GM12878 (cell line): ENCODE results near the gene KLF17. TPM values are rescaled to one million over a fixed set of nuclear protein-coding genes. Genes with fewer than 3 reads are reported as not detected.

ENCODE experiments used
- ATAC-seq: fragments of 200-7000 bp; cut with Tn5 transposase; 3 replicates; pipeline ENCODE4 v1.9.1; 2020; ENCODE audit warnings: mild to moderate bottlenecking, moderate library complexity
- BruUV-seq: library from RNA; stranded (reverse); fragments of 400-500 nt; replicated peaks from 2 replicates; lab custom pipeline; 2021; lab: Mats Ljungman, UMichigan
- CTCF ChIA-PET: fragments of 300-600 bp; sonication (Branson Sonifier 250); formaldehyde crosslinking; extraction: SDS; loops from one replicate; lab custom pipeline; 2021; ENCODE audit warnings: inconsistent platforms; lab: Yijun Ruan, JAX
- POLR2A ChIA-PET: fragments of 350-600 bp; formaldehyde crosslinking; extraction: SDS; loops from one replicate; lab custom pipeline; 2021; ENCODE audit warnings: inconsistent platforms; lab: Charles Lee
- RAD21 ChIA-PET: fragments of 300-600 bp; sonication (Branson Sonifier 250); formaldehyde crosslinking; loops from one replicate; lab custom pipeline; 2023; ENCODE audit warnings: antibody characterized with exemption; ENCODE audit not compliant: unreplicated experiment; lab: Charles Lee
- SMC1A ChIA-PET: fragments of 300-600 bp; sonication (Branson Sonifier 250); formaldehyde crosslinking; loops from one replicate; lab custom pipeline; 2023; ENCODE audit not compliant: unreplicated experiment, uncharacterized antibody; lab: Charles Lee
- DNase-seq: peaks from one replicate; pipeline ENCODE4 v3.0.0-alpha.2; 2011; ENCODE audit warnings: low read depth, low spot score
- FAIRE-seq: peaks from 3 replicates; lab custom pipeline; 2011; peaks lifted over from hg19 to GRCh38; lab: Jason Lieb, UNC
- H2AFZ ChIP-seq: 2 replicates; pipeline ENCODE4 v1.6.0; 2011; ENCODE audit warnings: low read depth, low read length, control low read depth; ENCODE audit not compliant: control insufficient read depth
- H3K27ac ChIP-seq: 2 replicates; pipeline ENCODE4 v1.5.1; 2011; ENCODE audit warnings: control low read depth; ENCODE audit not compliant: control insufficient read depth, insufficient read depth
- H3K27me3 ChIP-seq, 2 experiments: replicated peaks in 1 of 2; 2 replicates each; pipeline versions ENCODE4 v1.6.0 to v1.6.1; 2011; ENCODE audit warnings: low read length in 1 of 2; ENCODE audit not compliant: control insufficient read depth in 2 of 2, insufficient read depth in 2 of 2
- H3K36me3 ChIP-seq, 2 experiments: 2 replicates each; pipeline ENCODE4 v1.5.1; 2011; ENCODE audit warnings: low read length in 1 of 2; ENCODE audit not compliant: control insufficient read depth in 2 of 2, insufficient read depth in 2 of 2
- H3K4me1 ChIP-seq: 2 replicates; pipeline ENCODE4 v1.6.1; 2011; ENCODE audit warnings: mild to moderate bottlenecking, low read length, moderate library complexity, mixed read lengths; ENCODE audit not compliant: control insufficient read depth, insufficient read depth
- H3K4me2 ChIP-seq: 2 replicates; pipeline ENCODE4 v1.6.0; 2011; ENCODE audit warnings: control low read depth; ENCODE audit not compliant: control insufficient read depth, insufficient read depth
- H3K4me3 ChIP-seq: fragments of 200-600 bp; sonication (generic); 2 replicates; pipeline ENCODE4 v1.5.1; 2016
- H3K79me2 ChIP-seq: 2 replicates; pipeline ENCODE4 v1.6.0; 2011; ENCODE audit warnings: low read length; ENCODE audit not compliant: control insufficient read depth, insufficient read depth
- H3K9ac ChIP-seq: 2 replicates; pipeline ENCODE4 v1.8.0; 2011; ENCODE audit warnings: low read length, control low read depth, mixed read lengths; ENCODE audit not compliant: control insufficient read depth, insufficient read depth
- H3K9me3 ChIP-seq: replicated peaks from 3 replicates; pipeline ENCODE4 v1.5.1; 2011; ENCODE audit warnings: mild to moderate bottlenecking, low read length; ENCODE audit not compliant: control insufficient read depth, insufficient read depth
- H4K20me1 ChIP-seq: 2 replicates; pipeline ENCODE4 v1.6.0; 2011; ENCODE audit not compliant: control insufficient read depth, insufficient read depth
- BCL11A ChIP-seq: IDR thresholded peaks from 2 replicates; pipeline ENCODE4 v1.6.1; 2011; ENCODE audit warnings: low read depth, low read length
- BRCA1 ChIP-seq: IDR thresholded peaks from 2 replicates; pipeline ENCODE4 v1.6.1; 2011; ENCODE audit warnings: low read depth, low read length, improper control_type of control experiment
- EED ChIP-seq: sonication (generic); IDR thresholded peaks from 2 replicates; pipeline ENCODE4 v1.6.1; 2016; ENCODE audit warnings: antibody characterized with exemption, low read depth
- EP300 ChIP-seq, 2 experiments: fragments of 150-350 bp in 1 of 2; IDR thresholded peaks; 2 replicates each; pipeline ENCODE4 v1.6.1; 2011 to 2012; ENCODE audit warnings: low read depth in 2 of 2, low read length in 2 of 2, borderline replicate concordance in 1 of 2, improper control_type of control experiment in 1 of 2, inconsistent platforms in 1 of 2; ENCODE audit not compliant: control insufficient read depth in 1 of 2
- HCFC1 ChIP-seq: fragments of 150-350 bp; IDR thresholded peaks from 2 replicates; pipeline ENCODE4 v1.6.1; 2014; ENCODE audit warnings: low read length
- IRF4 ChIP-seq: IDR thresholded peaks from 2 replicates; pipeline ENCODE4 v1.6.1; 2011; ENCODE audit warnings: low read depth, low read length
- KDM1A ChIP-seq: fragments of 200-600 bp; sonication (generic); IDR thresholded peaks from 2 replicates; pipeline ENCODE4 v1.6.1; 2016; ENCODE audit warnings: borderline replicate concordance
- MTA3 ChIP-seq: IDR thresholded peaks from 2 replicates; pipeline ENCODE4 v1.6.1; 2012; ENCODE audit warnings: low read length, inconsistent platforms, borderline replicate concordance
- PKNOX1 ChIP-seq: fragments of 450-650 bp; IDR thresholded peaks from 2 replicates; pipeline ENCODE4 v1.6.1; 2016; ENCODE audit warnings: mild to moderate bottlenecking
- RCOR1 ChIP-seq: conservative IDR thresholded peaks from 2 replicates; pipeline ENCODE4 v1.6.1; 2012; ENCODE audit warnings: low read depth, low read length, improper control_type of control experiment
- TCF7 ChIP-seq: IDR thresholded peaks from 2 replicates; pipeline ENCODE4 v1.6.1; 2014; ENCODE audit warnings: antibody characterized with exemption, borderline replicate concordance
- ZBTB33 ChIP-seq: fragments of 450-650 bp; IDR thresholded peaks from 2 replicates; pipeline ENCODE4 v1.6.1; 2017; ENCODE audit warnings: mild to moderate bottlenecking
- ZSCAN29 ChIP-seq: fragments of 450-650 bp; IDR thresholded peaks from 2 replicates; pipeline ENCODE4 v1.6.1; 2017; ENCODE audit warnings: mild to moderate bottlenecking, moderate library complexity
- ZZZ3 ChIP-seq: IDR thresholded peaks from 2 replicates; pipeline ENCODE4 v1.6.1; 2011; ENCODE audit warnings: low read depth; ENCODE audit not compliant: control insufficient read depth, insufficient read length
- WGBS: methylation state at CpG from one replicate; pipeline ENCODE4 v1.1.6; 2016; ENCODE audit warnings: low lambda C conversion rate; ENCODE audit not compliant: insufficient replicate concordance, insufficient coverage; ENCODE audit errors: missing lambda C conversion rate; 5-methylcytosine and 5-hydroxymethylcytosine counted together
- in situ Hi-C: fragments of 300-500 bp; cut with MboI; formaldehyde crosslinking; loops from 9 replicates; pipeline ENCODE4 v1.14.3; 2018; ENCODE audit warnings: mixed read lengths
- intact Hi-C: fragments of 100-400 bp; cut with micrococcal nuclease; formaldehyde crosslinking; loops from one replicate; pipeline ENCODE4 v1.14.2; 2022; ENCODE audit not compliant: unreplicated experiment
- polyA plus RNA-seq, 11 experiments: library from polyadenylated mRNA; depleted of rRNA in 4 of 11; unstranded in 6 of 11; stranded (reverse) in 5 of 11; fragments of >200 nt; fragmentation: Nextera tagmentation in 4 of 11; fragmentation: Illumina TruSeq in 1 of 11; extraction: Ambion mirVana in 4 of 11; extraction: Trizol in 1 of 11; gene quantifications; 1 replicate in 1 of 11; 2 replicates in 10 of 11; pipeline versions ENCODE4 v1.2.1 to v1.2.3, GENCODE V29; 2011 to 2016; ENCODE audit warnings: inconsistent platforms in 2 of 11, missing spikeins in 2 of 11, low read depth in 1 of 11
- total RNA-seq, 4 experiments: library from RNA; depleted of rRNA in 3 of 4; stranded (reverse); fragments of >200 nt in 3 of 4; fragmentation: Illumina TruSeq in 1 of 4; extraction: Trizol in 1 of 4; gene quantifications; 2 replicates each; pipeline versions ENCODE4 v1.2.1 to v1.2.3, GENCODE V29; 2013 to 2021

KLF17 gene
- total and polyA plus RNA-seq, 10 of the 15 experiments (the other 5 are each of a cell fraction or from before 2014, with no cell fraction given), result not detected

- no peak for FAIRE-seq
- 13% methylated on average over 3 of the region's 3 CpGs for WGBS
- no TSS peak for BruUV-seq
Observed at GRCh38 chr1:44131411-44131810, 12.8 kb downstream of the KLF17 start.

DNA sequence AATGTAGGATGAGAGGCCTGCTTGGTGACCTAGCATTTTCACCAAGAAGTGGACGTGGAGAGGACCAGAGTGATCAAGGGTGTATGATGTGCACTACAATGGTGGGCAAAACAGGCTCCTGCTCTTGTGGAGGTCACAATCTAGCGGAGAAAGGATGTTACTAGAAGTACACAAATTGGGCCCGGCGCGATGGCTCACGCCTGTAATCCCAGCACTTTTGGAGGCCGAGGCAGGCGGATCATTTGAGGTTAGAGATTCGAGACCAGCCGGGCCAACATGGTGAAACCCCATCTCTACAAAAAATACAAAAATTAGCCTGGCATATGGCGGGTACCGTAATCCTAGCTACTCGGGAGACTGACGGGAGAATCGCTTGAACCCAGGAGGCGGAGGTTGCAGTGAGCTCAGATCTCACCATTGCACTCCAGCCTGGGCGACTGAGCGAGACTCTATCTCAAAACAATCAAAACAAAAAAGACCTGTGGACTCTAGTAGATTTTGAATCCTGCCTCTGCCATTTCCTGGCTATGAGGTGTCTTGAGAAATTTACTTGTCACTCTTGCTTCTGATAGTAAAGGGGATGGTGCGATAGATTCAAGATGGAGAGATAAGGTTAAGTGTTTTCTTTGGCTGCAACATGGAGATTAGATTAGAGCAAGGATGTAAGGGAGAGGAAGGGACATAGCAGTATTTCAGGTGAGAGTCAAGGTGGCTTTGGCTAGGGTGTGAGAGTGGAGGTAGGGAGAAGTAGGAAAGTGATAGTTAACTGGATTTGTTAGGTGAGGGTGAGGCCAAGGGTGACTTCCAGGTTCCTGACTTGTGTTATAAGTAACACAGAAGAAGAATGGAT, 15.7 kb downstream of the KLF17 start:
- no peak for FAIRE-seq
- H2AFZ ChIP-seq, result no peak overlapping the region
- H3K4me1 ChIP-seq, result no peaks in the 10 kb centered on the region
- RAD21 ChIA-PET, result no interaction called here
- WGBS, result 50% methylated on average over 19 of the region's 19 CpGs
- POLR2A ChIA-PET, result no interaction called here
- H3K79me2 ChIP-seq, result no peaks in the 10 kb centered on the region
- no peak for DNase-seq
- BruUV-seq, result no TSS peak
- intact Hi-C loops (no loop called here), in situ Hi-C loops (no loop called here)
- CTCF ChIA-PET, result no interaction called here
- no peak overlapping the region for H3K27ac ChIP-seq
- no peak overlapping the region for H3K9ac ChIP-seq
- peaks cover 0 to 2% of the 10 kb centered on the region in 2 experiments; a peak in 1 of 4 replicates for H3K27me3 ChIP-seq
- no peak overlapping the region for H3K4me2 ChIP-seq
- H4K20me1 ChIP-seq, result no peaks in the 10 kb centered on the region
- SMC1A ChIA-PET, result no interaction called here
- no peak overlapping the region for H3K4me3 ChIP-seq
- ATAC-seq, result no peak
- H3K36me3 ChIP-seq, result no peaks in the 10 kb centered on the region
- no peaks in the 10 kb centered on the region for H3K9me3 ChIP-seq
- no peak for TF ChIP-seq ZSCAN29
- no peak for TF ChIP-seq HCFC1
- no peak for TF ChIP-seq IRF4
- no peak for TF ChIP-seq MTA3
- no peak for TF ChIP-seq EP300 (IDR thresholded peaks at IDR 0.05; ENCODE audit: borderline replicate concordance in 1 of 2, control insufficient read depth in 1 of 2, low read depth in 2 of 2, low read length in 2 of 2)
- no peak for TF ChIP-seq ZBTB33
- TF ChIP-seq TCF7, result no peak
- TF ChIP-seq EED, result no peak
- TF ChIP-seq BCL11A, result no peak
- TF ChIP-seq RCOR1, result no peak
- TF ChIP-seq ZZZ3, result no peak
- no peak for TF ChIP-seq KDM1A
- no peak for TF ChIP-seq PKNOX1

More at GRCh38 chr1:44131411-44131810, 12.8 kb downstream of the KLF17 start:
- TF ChIP-seq BRCA1, result no peak
- in situ Hi-C loops, result no loop called here
- H3K27ac ChIP-seq, result no peak overlapping the region
- no peak overlapping the region for H2AFZ ChIP-seq
- H3K36me3 ChIP-seq, result no peaks in the 10 kb centered on the region
- DNase-seq (no peak), ATAC-seq (no peak)
- H3K79me2 ChIP-seq, result no peaks in the 10 kb centered on the region
- H3K4me2 ChIP-seq, result no peak overlapping the region
- CTCF ChIA-PET, result no interaction called here
- SMC1A ChIA-PET, result interaction anchor here (0.8 kb wide), 1 partner anchor 224 kb away, joined by 3 read pairs; no protein-coding TSS in a partner anchor
- POLR2A ChIA-PET, result no interaction called here
- H3K27me3 ChIP-seq, result peaks cover 0 to 2% of the 10 kb centered on the region in 2 experiments; a peak in 1 of 4 replicates
- RAD21 ChIA-PET, result no interaction called here
- H4K20me1 ChIP-seq, result no peaks in the 10 kb centered on the region
- H3K4me1 ChIP-seq, result no peaks in the 10 kb centered on the region
- H3K9ac ChIP-seq, result no peak overlapping the region
- no peaks in the 10 kb centered on the region for H3K9me3 ChIP-seq
- intact Hi-C loops, result no loop called here
- no peak overlapping the region for H3K4me3 ChIP-seq
